ENCODE results near the gene HCRT. TPM values are rescaled to one million over a fixed set of nuclear protein-coding genes. Genes with fewer than 3 reads are reported as not detected.

The HCRT gene
- polyA plus RNA-seq, 1 donor from 2014 or later, result not detected

- H3K27me3 ChIP-seq (ENCODE audit: insufficient read depth, low read depth, low read length), result no peaks in the 10 kb centered on the region
- H3K9ac ChIP-seq (ENCODE audit: low read length), result no peak overlapping the region
- no peak overlapping the region for H3K4me3 ChIP-seq (ENCODE audit: low read length)
- no peaks in the 10 kb centered on the region for H3F3A ChIP-seq (ENCODE audit: insufficient read depth, low read length, poor library complexity, severe bottlenecking)
- no peaks in the 10 kb centered on the region for H3K36me3 ChIP-seq (ENCODE audit: insufficient read depth, low read length)
- no peak for TF ChIP-seq EZH2 (IDR thresholded peaks at IDR 0.05; ENCODE audit: borderline replicate concordance, insufficient read depth, low read length, poor library complexity, severe bottlenecking)
- no peak for TF ChIP-seq RAD21 (conservative IDR thresholded peaks at IDR 0.05)
- no peak overlapping the region for H3K4me2 ChIP-seq (ENCODE audit: low read length)
- H3K27ac ChIP-seq (ENCODE audit: low read length), result no peak overlapping the region
- no peaks in the 10 kb centered on the region for H4K20me1 ChIP-seq (ENCODE audit: insufficient read depth)
- no peaks in the 10 kb centered on the region for H3K9me2 ChIP-seq (ENCODE audit: insufficient read depth, low read length)
- H3K79me2 ChIP-seq (replicated peaks; ENCODE audit: insufficient read depth, low read length), result no peaks in the 10 kb centered on the region
- H3K9me3 ChIP-seq (ENCODE audit: low read length), result no peaks in the 10 kb centered on the region
- no peak overlapping the region for H2AFZ ChIP-seq (ENCODE audit: low read depth, low read length)
Measured at GRCh38 chr17:42160531-42160910, 24.7 kb downstream of the HCRT start.

- no peaks in the 10 kb centered on the region for H3K9me3 ChIP-seq (ENCODE audit: low read length)
- no peak overlapping the region for H2AFZ ChIP-seq (ENCODE audit: low read depth, low read length)
- TF ChIP-seq SMC3 (conservative IDR thresholded peaks at IDR 0.05; ENCODE audit: poor library complexity) (no peak), EZH2 (IDR thresholded peaks at IDR 0.05; ENCODE audit: borderline replicate concordance, insufficient read depth, low read length, poor library complexity, severe bottlenecking) (no peak), EP300 (conservative IDR thresholded peaks at IDR 0.05; ENCODE audit: poor library complexity, severe bottlenecking) (no peak), TAF1 (IDR thresholded peaks at IDR 0.05; ENCODE audit: low read depth) (no peak), CTCF (IDR thresholded peaks at IDR 0.05; ENCODE audit: poor library complexity, severe bottlenecking) (no peak), REST (IDR thresholded peaks at IDR 0.05; ENCODE audit: borderline replicate concordance) (no peak), RAD21 (conservative IDR thresholded peaks at IDR 0.05) (no peak), POLR2AphosphoS5 (IDR thresholded peaks at IDR 0.05) (no peak), MXI1 (conservative IDR thresholded peaks at IDR 0.05; ENCODE audit: poor library complexity, severe bottlenecking) (no peak)
- H3K9me2 ChIP-seq (ENCODE audit: insufficient read depth, low read length), result no peaks in the 10 kb centered on the region
- no peaks in the 10 kb centered on the region for H3K27me3 ChIP-seq (ENCODE audit: insufficient read depth, low read depth, low read length)
- no peaks in the 10 kb centered on the region for H3K79me2 ChIP-seq (replicated peaks; ENCODE audit: insufficient read depth, low read length)
- no peak overlapping the region for H3K4me3 ChIP-seq (ENCODE audit: low read length)
- H3K4me2 ChIP-seq (ENCODE audit: low read length), result no peak overlapping the region
- no peak overlapping the region for H3K9ac ChIP-seq (ENCODE audit: low read length)
- H3K36me3 ChIP-seq (ENCODE audit: insufficient read depth, low read length), result no peaks in the 10 kb centered on the region
- no peaks in the 10 kb centered on the region for H4K20me1 ChIP-seq (ENCODE audit: insufficient read depth)
- H3K27ac ChIP-seq (ENCODE audit: low read length), result no peak overlapping the region
- H3F3A ChIP-seq (ENCODE audit: insufficient read depth, low read length, poor library complexity, severe bottlenecking), result no peaks in the 10 kb centered on the region
Measured at GRCh38 chr17:42159796-42160530, 25.3 kb downstream of the HCRT start.

Data from neural cell (in vitro differentiated cells).